ENCODE results near the gene SLC27A5.

The SLC27A5 gene

DNA sequence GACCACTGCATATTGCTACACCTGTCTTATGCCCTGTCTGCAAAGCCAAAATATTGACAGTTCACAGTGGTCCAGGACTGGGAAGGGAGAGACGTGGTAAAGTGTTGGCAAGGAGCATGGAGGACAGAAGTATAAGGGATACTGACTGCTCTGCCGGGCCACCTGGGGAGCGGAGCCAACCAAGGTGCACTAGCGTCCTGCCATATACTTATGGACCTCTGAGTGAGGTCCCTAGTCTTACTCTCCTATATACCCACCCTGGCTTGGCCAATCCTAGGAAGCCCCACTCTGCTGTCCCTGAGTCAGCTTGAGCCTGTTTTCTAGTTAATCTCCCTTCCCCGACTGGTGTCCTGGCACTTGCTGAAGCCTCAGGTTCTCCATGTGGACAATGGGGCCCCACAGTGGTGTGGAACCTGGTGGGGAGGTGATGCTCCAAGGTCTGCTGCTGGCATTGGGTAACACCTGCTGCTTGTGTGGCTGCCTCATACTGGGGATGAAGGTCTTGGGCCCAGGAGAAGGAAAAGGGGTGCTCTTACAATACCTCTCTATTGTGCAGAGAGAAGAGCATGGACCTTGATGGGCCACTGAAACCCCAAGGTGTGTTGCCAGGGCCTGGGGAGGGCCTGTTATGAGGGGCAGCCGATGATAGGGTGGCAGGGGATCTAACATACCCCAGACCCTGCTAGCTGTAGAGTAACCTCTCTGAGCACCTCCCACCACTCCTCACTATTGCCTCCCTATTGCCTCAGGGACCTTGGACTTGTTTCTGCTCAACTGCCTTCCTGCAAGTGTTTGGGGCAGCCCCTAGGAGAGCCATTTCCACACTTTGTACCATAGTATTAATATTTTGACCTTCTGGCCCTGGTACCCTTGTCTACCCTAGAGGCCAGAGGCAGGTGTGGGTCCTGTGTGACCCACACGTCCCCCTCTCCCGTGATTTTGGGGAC is 25.3 kb upstream of the SLC27A5 start:
- H3K4me3 ChIP-seq (ENCODE audit: low read depth, low read length), result no peak overlapping the region
- no peak for DNase-seq (ENCODE audit: low read depth, low spot score)
- in situ Hi-C loops (cut with HindIII; ENCODE audit: low sequenced_read_pairs), result no loop called here
- no peak for TF ChIP-seq CTCF (IDR thresholded peaks at IDR 0.05; ENCODE audit: low read depth, low read length)

- no peak for DNase-seq (ENCODE audit: low read depth, low spot score)
- H3K4me3 ChIP-seq (ENCODE audit: low read depth, low read length), result no peak overlapping the region
- in situ Hi-C loops (cut with HindIII; ENCODE audit: low sequenced_read_pairs), result no loop called here
- TF ChIP-seq CTCF (IDR thresholded peaks at IDR 0.05; ENCODE audit: low read depth, low read length), result no peak
Measured at GRCh38 chr19:58535857-58536256, 24.1 kb upstream of the SLC27A5 start.

DNA sequence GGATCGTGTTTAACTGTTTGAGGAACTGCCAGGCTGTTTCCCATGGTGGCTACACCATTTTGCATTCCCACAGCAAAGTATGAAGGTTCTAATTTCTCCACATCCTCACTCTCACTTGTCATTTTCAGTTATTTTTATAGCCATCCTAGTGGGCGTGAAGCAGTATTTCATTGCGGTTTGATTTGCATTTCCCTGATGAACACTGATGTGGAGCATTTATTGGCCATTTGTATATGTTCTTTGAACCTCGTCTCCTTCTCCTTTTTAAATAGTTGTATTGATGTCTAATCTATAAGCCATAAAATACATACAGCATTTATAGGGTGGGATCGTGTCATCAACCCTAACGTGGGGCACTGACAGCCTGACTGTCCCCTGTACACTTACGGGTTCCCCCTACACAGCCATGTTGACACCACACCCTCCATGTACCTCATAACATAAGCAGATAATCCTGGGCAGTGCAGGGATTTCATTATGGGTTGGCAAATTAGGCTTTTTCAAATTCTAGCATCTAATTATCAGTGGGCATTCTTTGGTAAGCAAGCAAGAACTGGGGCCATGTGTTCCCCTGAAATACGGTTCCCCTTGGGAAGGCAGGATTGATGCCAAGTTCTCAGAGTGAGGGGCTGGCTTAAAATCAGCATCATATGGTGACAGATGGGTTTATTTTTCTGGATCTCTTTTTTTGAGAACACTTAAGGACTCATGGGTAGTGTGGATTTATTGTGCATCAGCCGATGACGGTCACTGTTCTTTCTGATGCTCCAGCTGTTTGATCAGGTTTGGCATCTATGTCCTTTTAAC is 19.4 kb upstream of the SLC27A5 start:
- DNase-seq (ENCODE audit: low read depth, low spot score), result no peak
- no peak for TF ChIP-seq CTCF (IDR thresholded peaks at IDR 0.05; ENCODE audit: low read depth, low read length)
- H3K4me3 ChIP-seq (ENCODE audit: low read depth, low read length), result no peak overlapping the region
- in situ Hi-C loops (cut with HindIII; ENCODE audit: low sequenced_read_pairs), result no loop called here

GRCh38 chr19:58529405-58529804 is 17.6 kb upstream of the SLC27A5 start:
- no peak overlapping the region for H3K4me3 ChIP-seq (ENCODE audit: low read depth, low read length)
- DNase-seq (ENCODE audit: low read depth, low spot score), result no peak
- in situ Hi-C loops (cut with HindIII; ENCODE audit: low sequenced_read_pairs), result no loop called here
- TF ChIP-seq CTCF (IDR thresholded peaks at IDR 0.05; ENCODE audit: low read depth, low read length), result no peak

DNA sequence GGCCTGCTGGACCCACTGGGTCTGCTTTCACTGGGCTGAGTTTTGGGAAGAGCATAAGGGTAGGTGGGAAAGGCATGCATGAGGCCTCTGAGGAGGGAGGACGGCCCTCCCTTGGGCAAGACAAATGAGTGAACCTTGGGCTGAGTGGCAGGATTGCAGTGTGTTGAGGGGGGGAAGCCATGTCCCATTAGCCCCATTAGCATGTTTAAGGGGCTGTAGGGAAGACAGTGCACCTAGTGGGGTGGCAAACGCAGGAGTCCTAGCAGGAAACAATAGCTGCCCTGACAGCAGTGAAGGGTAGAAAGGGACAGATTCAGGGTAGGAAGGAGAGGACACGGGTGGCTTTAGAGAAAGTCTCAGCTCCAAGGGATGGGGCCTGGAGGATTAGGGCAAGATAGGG is 10.9 kb upstream of the SLC27A5 start:
- DNase-seq (ENCODE audit: low read depth, low spot score), result no peak
- in situ Hi-C loops (cut with HindIII; ENCODE audit: low sequenced_read_pairs), result no loop called here
- no peak for TF ChIP-seq CTCF (IDR thresholded peaks at IDR 0.05; ENCODE audit: low read depth, low read length)
- H3K4me3 ChIP-seq (ENCODE audit: low read depth, low read length), result no peak overlapping the region

GRCh38 chr19:58521651-58522050 is 9.9 kb upstream of the SLC27A5 start:
- no peak for TF ChIP-seq CTCF (IDR thresholded peaks at IDR 0.05; ENCODE audit: low read depth, low read length)
- in situ Hi-C loops (cut with HindIII; ENCODE audit: low sequenced_read_pairs), result no loop called here
- no peak overlapping the region for H3K4me3 ChIP-seq (ENCODE audit: low read depth, low read length)

More at GRCh38 chr19:58521651-58522050, 9.9 kb upstream of the SLC27A5 start:
- no peak for DNase-seq (ENCODE audit: low read depth, low spot score)
